Ammon's horn (tissue), 1 donor: Measurements from ENCODE around the gene KBTBD12.
"Not testable (repeated sequence)": the region's sequence is repeated elsewhere in the genome, so short reads cannot be mapped to it uniquely, and the experiment has no call there.

Source experiments
- DNase-seq: peaks from one replicate; pipeline ENCODE4 v3.0.0-alpha.2; 2016; ENCODE audit warnings: low spot score

The KBTBD12 gene

GRCh38 chr3:127915115-127915936 lies at the start of gene KBTBD12:
Gene KBTBD12, plus strand, starts transcription at chr3:127915232. Its CDS starts 7,830 bp downstream, at chr3:127923062.
- DNase-seq, result peak; percentile 37

- DNase-seq, result no peak
Observed at GRCh38 chr3:127865941-127866340, 49.1 kb upstream of the KBTBD12 start.

GRCh38 chr3:127867412-127867811 lies 47.6 kb upstream of the KBTBD12 start:
- DNase-seq, result no peak

- no peak for DNase-seq
Observed at GRCh38 chr3:127867986-127868385, 47.0 kb upstream of the KBTBD12 start.

- no peak for DNase-seq
Observed at GRCh38 chr3:127870156-127870555, 44.9 kb upstream of the KBTBD12 start.

GRCh38 chr3:127874097-127874496 lies 40.9 kb upstream of the KBTBD12 start:
- DNase-seq, result not testable (repeated sequence)

GRCh38 chr3:127881586-127881985 lies 33.4 kb upstream of the KBTBD12 start:
- DNase-seq, result no peak

GRCh38 chr3:127884041-127884440 lies 31.0 kb upstream of the KBTBD12 start:
- DNase-seq, result no peak

GRCh38 chr3:127886231-127886955 lies 28.6 kb upstream of the KBTBD12 start:
- DNase-seq, result no peak

- DNase-seq, result no peak
Observed at GRCh38 chr3:127886956-127887231, 28.1 kb upstream of the KBTBD12 start.

- no peak for DNase-seq
Observed at GRCh38 chr3:127887321-127887720, 27.7 kb upstream of the KBTBD12 start.

- DNase-seq, result no peak
Observed at GRCh38 chr3:127888156-127888555, 26.9 kb upstream of the KBTBD12 start.

GRCh38 chr3:127888564-127889107 lies 26.4 kb upstream of the KBTBD12 start:
- peak; percentile 36 for DNase-seq

- no peak for DNase-seq
Observed at GRCh38 chr3:127889461-127889863, 25.6 kb upstream of the KBTBD12 start.

GRCh38 chr3:127889976-127890650 lies 24.9 kb upstream of the KBTBD12 start:
- no peak for DNase-seq

GRCh38 chr3:127890651-127891290 lies 24.3 kb upstream of the KBTBD12 start:
- not testable (repeated sequence) for DNase-seq

GRCh38 chr3:127894481-127894880 lies 20.6 kb upstream of the KBTBD12 start:
- no peak for DNase-seq

- DNase-seq, result no peak
Observed at GRCh38 chr3:127899200-127899599, 15.8 kb upstream of the KBTBD12 start.

- DNase-seq, result peak; percentile 36
Observed at GRCh38 chr3:127899766-127900165, 15.3 kb upstream of the KBTBD12 start.

- DNase-seq, result no peak
Observed at GRCh38 chr3:127900536-127900935, 14.5 kb upstream of the KBTBD12 start.

- DNase-seq, result no peak
Observed at GRCh38 chr3:127902486-127902885, 12.5 kb upstream of the KBTBD12 start.
